HG02759 (cell line): ENCODE data around the gene NHSL2.
"Not testable (repeated sequence)": the region's sequence is repeated elsewhere in the genome, so short reads cannot be mapped to it uniquely, and the experiment has no call there.

Experiments used
- ATAC-seq: cut with Tn5 transposase; IDR thresholded peaks from one replicate; pipeline ENCODE4 v1.9.1; 2021; ENCODE audit warnings: mild to moderate bottlenecking, moderate library complexity; ENCODE audit not compliant: unreplicated experiment

Gene NHSL2

GRCh38 chrX:71910643-71910985, at the start of gene NHSL2:
Gene NHSL2, plus strand, starts transcription at chrX:71910845.
- no peak for ATAC-seq

GRCh38 chrX:71867680-71868079, 43.0 kb upstream of the NHSL2 start:
- ATAC-seq, result no peak

GRCh38 chrX:71869566-71869965, 41.1 kb upstream of the NHSL2 start:
- not testable (repeated sequence) for ATAC-seq

GRCh38 chrX:71870208-71871098, 40.2 kb upstream of the NHSL2 start:
- no peak for ATAC-seq

- no peak for ATAC-seq
Measured at GRCh38 chrX:71871367-71871766, 39.3 kb upstream of the NHSL2 start.

- no peak for ATAC-seq
Measured at GRCh38 chrX:71872542-71873458, 37.8 kb upstream of the NHSL2 start.

- no peak for ATAC-seq
Measured at GRCh38 chrX:71873459-71873833, 37.2 kb upstream of the NHSL2 start.

GRCh38 chrX:71876841-71877240, 33.8 kb upstream of the NHSL2 start:
- ATAC-seq, result not testable (repeated sequence)

- no peak for ATAC-seq
Measured at GRCh38 chrX:71885099-71885498, 25.5 kb upstream of the NHSL2 start.

GRCh38 chrX:71895607-71896006, 15.0 kb upstream of the NHSL2 start:
- no peak for ATAC-seq

- ATAC-seq, result no peak
Measured at GRCh38 chrX:71906144-71906543, 4.5 kb upstream of the NHSL2 start.

GRCh38 chrX:71908387-71908786, 2.3 kb upstream of the NHSL2 start:
- ATAC-seq, result no peak

- no peak for ATAC-seq
Measured at GRCh38 chrX:71909956-71910355, 689 bp upstream of the NHSL2 start.

- ATAC-seq, result no peak
Measured at GRCh38 chrX:71910986-71911730, 513 bp downstream of the NHSL2 start.

- ATAC-seq, result no peak
Measured at GRCh38 chrX:71911731-71912050, 1.0 kb downstream of the NHSL2 start.

- ATAC-seq, result no peak
Measured at GRCh38 chrX:71912156-71912555, 1.5 kb downstream of the NHSL2 start.

- no peak for ATAC-seq
Measured at GRCh38 chrX:71913156-71913950, 2.7 kb downstream of the NHSL2 start.

GRCh38 chrX:71917621-71918343, 7.1 kb downstream of the NHSL2 start:
- ATAC-seq, result no peak

GRCh38 chrX:71919431-71919830, 8.8 kb downstream of the NHSL2 start:
- no peak for ATAC-seq

GRCh38 chrX:71919886-71920285, 9.2 kb downstream of the NHSL2 start:
- ATAC-seq, result no peak
